Astrocyte of the cerebellum (primary cell): Measurements from ENCODE around the gene PTPRZ1.

Source experiments
- DNase-seq: peaks from one replicate; pipeline ENCODE4 v3.0.0-alpha.2; 2011; ENCODE audit warnings: low read depth
- H3K4me3 ChIP-seq: 2 replicates; pipeline ENCODE4 v1.5.1; 2011; ENCODE audit warnings: mild to moderate bottlenecking, low read depth, low read length, moderate library complexity
- CTCF ChIP-seq: IDR thresholded peaks from 2 replicates; pipeline ENCODE4 v1.5.1; 2012; ENCODE audit warnings: low read length, low read depth, moderate library complexity, mild to moderate bottlenecking; ENCODE audit errors: missing control alignments
- in situ Hi-C: cut with HindIII; loops from 2 replicates; pipeline ENCODE4 v1.10.0; 2017; ENCODE audit warnings: low sequenced_read_pairs

The PTPRZ1 gene

GRCh38 chr7:121885166-121885920, 12.4 kb downstream of the PTPRZ1 start:
- DNase-seq, result no peak
- in situ Hi-C loops, result no loop called here
- TF ChIP-seq CTCF, result no peak
- H3K4me3 ChIP-seq, result no peak overlapping the region

- no peak for TF ChIP-seq CTCF
- no peak overlapping the region for H3K4me3 ChIP-seq
- in situ Hi-C loops, result no loop called here
- no peak for DNase-seq
Observed at GRCh38 chr7:121887634-121888033, 14.7 kb downstream of the PTPRZ1 start.

- H3K4me3 ChIP-seq, result no peak overlapping the region
- TF ChIP-seq CTCF, result no peak
- in situ Hi-C loops, result no loop called here
- no peak for DNase-seq
Observed at GRCh38 chr7:121890833-121891232, 17.9 kb downstream of the PTPRZ1 start.

- TF ChIP-seq CTCF, result no peak
- no peak overlapping the region for H3K4me3 ChIP-seq
- in situ Hi-C loops, result no loop called here
- no peak for DNase-seq
Observed at GRCh38 chr7:121891731-121892130, 18.8 kb downstream of the PTPRZ1 start.

GRCh38 chr7:121901026-121901425, 28.1 kb downstream of the PTPRZ1 start:
- TF ChIP-seq CTCF, result no peak
- H3K4me3 ChIP-seq, result no peak overlapping the region
- DNase-seq, result no peak
- in situ Hi-C loops, result no loop called here

GRCh38 chr7:121904120-121904519, 31.2 kb downstream of the PTPRZ1 start:
- H3K4me3 ChIP-seq, result no peak overlapping the region
- TF ChIP-seq CTCF, result no peak
- DNase-seq, result no peak
- in situ Hi-C loops, result no loop called here

- no peak for TF ChIP-seq CTCF
- H3K4me3 ChIP-seq, result no peak overlapping the region
- in situ Hi-C loops, result no loop called here
- DNase-seq, result no peak
Observed at GRCh38 chr7:121908042-121908441, 35.1 kb downstream of the PTPRZ1 start.
